Lower leg skin (tissue), 3 donors: ENCODE data around the gene DNAI4.

Experiments used
- CTCF ChIP-seq, 3 donors: fragments of 450-650 bp; IDR thresholded peaks; one replicate each; pipeline ENCODE4 v1.5.1; 2016; ENCODE audit warnings: antibody characterized with exemption in 3 of 3, mild to moderate bottlenecking in 3 of 3, moderate library complexity in 2 of 3
- POLR2A ChIP-seq, 2 donors: fragments of 450-650 bp; IDR thresholded peaks; one replicate each; pipeline ENCODE4 v1.6.1; 2016 to 2017; ENCODE audit warnings: antibody characterized with exemption in 2 of 2, mild to moderate bottlenecking in 1 of 2, moderate library complexity in 1 of 2

- TF ChIP-seq CTCF (IDR thresholded peaks at IDR 0.05) (no peak), POLR2A (IDR thresholded peaks at IDR 0.05) (no peak)
Measured at GRCh38 chr1:66938613-66939012, 14.0 kb upstream of the DNAI4 start.
